SK-N-SH (cell line): ENCODE measurements around the gene KDSR.
A peak's percentile ranks its signal among the peaks of the same experiment; 100 is the strongest.

Experiments
- EZH2phosphoT487 ChIP-seq: fragments of 200-600 bp; sonication (generic); IDR thresholded peaks from 2 replicates; pipeline ENCODE4 v1.6.1; 2017; ENCODE audit warnings: low read depth, mixed run types, mild to moderate bottlenecking, antibody characterized with exemption, moderate library complexity, borderline replicate concordance
- GABPA ChIP-seq: IDR thresholded peaks from 2 replicates; pipeline ENCODE4 v1.4.0; 2012; ENCODE audit warnings: low read depth, mild to moderate bottlenecking
- MAX ChIP-seq: IDR thresholded peaks from 2 replicates; pipeline ENCODE4 v1.4.0; 2012; ENCODE audit warnings: low read depth
- NFIC ChIP-seq: IDR thresholded peaks from 2 replicates; pipeline ENCODE4 v1.4.0; 2012; ENCODE audit warnings: borderline replicate concordance
- NRF1 ChIP-seq: IDR thresholded peaks from 2 replicates; pipeline ENCODE4 v1.6.1; 2012; ENCODE audit warnings: low read depth, mild to moderate bottlenecking, low read length
- POLR2AphosphoS5 ChIP-seq: IDR thresholded peaks from 2 replicates; pipeline ENCODE4 v1.6.1; 2012; ENCODE audit warnings: low read depth, low read length
- RCOR1 ChIP-seq: fragments of 150-350 bp; IDR thresholded peaks from 2 replicates; pipeline ENCODE4 v1.6.1; 2017; ENCODE audit warnings: antibody characterized with exemption, low read length
- SIN3A ChIP-seq: IDR thresholded peaks from 2 replicates; pipeline ENCODE4 v1.6.1; 2012; ENCODE audit warnings: low read depth, mild to moderate bottlenecking, low read length, moderate library complexity, borderline replicate concordance
- SMC3 ChIP-seq: IDR thresholded peaks from 2 replicates; pipeline ENCODE4 v1.6.1; 2012; ENCODE audit warnings: low read depth, low read length, improper control_type of control experiment
- TAF1 ChIP-seq: IDR thresholded peaks from 2 replicates; pipeline ENCODE4 v1.6.1; 2012; ENCODE audit warnings: low read depth, mild to moderate bottlenecking, low read length, moderate library complexity, borderline replicate concordance
- TEAD4 ChIP-seq: IDR thresholded peaks from 2 replicates; pipeline ENCODE4 v1.4.0; 2012; ENCODE audit warnings: mild to moderate bottlenecking, borderline replicate concordance; ENCODE audit not compliant: insufficient read depth
- TF ChIP-seq, protein P1 (sequence below): fragments of 200-600 bp; sonication (generic); IDR thresholded peaks from 2 replicates; pipeline ENCODE4 v1.6.1; 2017; ENCODE audit warnings: antibody characterized with exemption, mild to moderate bottlenecking, moderate library complexity
- TF ChIP-seq, protein P2 (sequence below): IDR thresholded peaks from 2 replicates; pipeline ENCODE4 v1.6.1; 2012; ENCODE audit warnings: mild to moderate bottlenecking, low read depth, low read length, moderate library complexity

GRCh38 chr18:63342206-63342605, 24.8 kb downstream of the KDSR start:
- TF ChIP-seq, protein P1, sequence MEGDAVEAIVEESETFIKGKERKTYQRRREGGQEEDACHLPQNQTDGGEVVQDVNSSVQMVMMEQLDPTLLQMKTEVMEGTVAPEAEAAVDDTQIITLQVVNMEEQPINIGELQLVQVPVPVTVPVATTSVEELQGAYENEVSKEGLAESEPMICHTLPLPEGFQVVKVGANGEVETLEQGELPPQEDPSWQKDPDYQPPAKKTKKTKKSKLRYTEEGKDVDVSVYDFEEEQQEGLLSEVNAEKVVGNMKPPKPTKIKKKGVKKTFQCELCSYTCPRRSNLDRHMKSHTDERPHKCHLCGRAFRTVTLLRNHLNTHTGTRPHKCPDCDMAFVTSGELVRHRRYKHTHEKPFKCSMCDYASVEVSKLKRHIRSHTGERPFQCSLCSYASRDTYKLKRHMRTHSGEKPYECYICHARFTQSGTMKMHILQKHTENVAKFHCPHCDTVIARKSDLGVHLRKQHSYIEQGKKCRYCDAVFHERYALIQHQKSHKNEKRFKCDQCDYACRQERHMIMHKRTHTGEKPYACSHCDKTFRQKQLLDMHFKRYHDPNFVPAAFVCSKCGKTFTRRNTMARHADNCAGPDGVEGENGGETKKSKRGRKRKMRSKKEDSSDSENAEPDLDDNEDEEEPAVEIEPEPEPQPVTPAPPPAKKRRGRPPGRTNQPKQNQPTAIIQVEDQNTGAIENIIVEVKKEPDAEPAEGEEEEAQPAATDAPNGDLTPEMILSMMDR = peak; percentile 48
- TF ChIP-seq, protein P2, sequence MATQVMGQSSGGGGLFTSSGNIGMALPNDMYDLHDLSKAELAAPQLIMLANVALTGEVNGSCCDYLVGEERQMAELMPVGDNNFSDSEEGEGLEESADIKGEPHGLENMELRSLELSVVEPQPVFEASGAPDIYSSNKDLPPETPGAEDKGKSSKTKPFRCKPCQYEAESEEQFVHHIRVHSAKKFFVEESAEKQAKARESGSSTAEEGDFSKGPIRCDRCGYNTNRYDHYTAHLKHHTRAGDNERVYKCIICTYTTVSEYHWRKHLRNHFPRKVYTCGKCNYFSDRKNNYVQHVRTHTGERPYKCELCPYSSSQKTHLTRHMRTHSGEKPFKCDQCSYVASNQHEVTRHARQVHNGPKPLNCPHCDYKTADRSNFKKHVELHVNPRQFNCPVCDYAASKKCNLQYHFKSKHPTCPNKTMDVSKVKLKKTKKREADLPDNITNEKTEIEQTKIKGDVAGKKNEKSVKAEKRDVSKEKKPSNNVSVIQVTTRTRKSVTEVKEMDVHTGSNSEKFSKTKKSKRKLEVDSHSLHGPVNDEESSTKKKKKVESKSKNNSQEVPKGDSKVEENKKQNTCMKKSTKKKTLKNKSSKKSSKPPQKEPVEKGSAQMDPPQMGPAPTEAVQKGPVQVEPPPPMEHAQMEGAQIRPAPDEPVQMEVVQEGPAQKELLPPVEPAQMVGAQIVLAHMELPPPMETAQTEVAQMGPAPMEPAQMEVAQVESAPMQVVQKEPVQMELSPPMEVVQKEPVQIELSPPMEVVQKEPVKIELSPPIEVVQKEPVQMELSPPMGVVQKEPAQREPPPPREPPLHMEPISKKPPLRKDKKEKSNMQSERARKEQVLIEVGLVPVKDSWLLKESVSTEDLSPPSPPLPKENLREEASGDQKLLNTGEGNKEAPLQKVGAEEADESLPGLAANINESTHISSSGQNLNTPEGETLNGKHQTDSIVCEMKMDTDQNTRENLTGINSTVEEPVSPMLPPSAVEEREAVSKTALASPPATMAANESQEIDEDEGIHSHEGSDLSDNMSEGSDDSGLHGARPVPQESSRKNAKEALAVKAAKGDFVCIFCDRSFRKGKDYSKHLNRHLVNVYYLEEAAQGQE = no peak
- TF ChIP-seq RCOR1 = no peak
- TF ChIP-seq GABPA = no peak
- peak; percentile 43; the same call in 1 of the 2 replicates for TF ChIP-seq SMC3
- no peak for TF ChIP-seq NFIC
- no peak for TF ChIP-seq SIN3A
- TF ChIP-seq TEAD4 = no peak
- TF ChIP-seq EZH2phosphoT487 = no peak
- no peak for TF ChIP-seq POLR2AphosphoS5
- TF ChIP-seq TAF1 = no peak
- TF ChIP-seq NRF1 = no peak
- no peak for TF ChIP-seq MAX
